Measurements from ENCODE around the gene RPN2. TPM values are rescaled to one million over a fixed set of nuclear protein-coding genes. Genes with fewer than 3 reads are reported as not detected.

RPN2 gene
- total RNA-seq (2022; extraction: Qiagen RNA extraction; ENCODE audit: low read depth) = 255 to 276 TPM (median 272 TPM) in 5 replicates

DNA sequence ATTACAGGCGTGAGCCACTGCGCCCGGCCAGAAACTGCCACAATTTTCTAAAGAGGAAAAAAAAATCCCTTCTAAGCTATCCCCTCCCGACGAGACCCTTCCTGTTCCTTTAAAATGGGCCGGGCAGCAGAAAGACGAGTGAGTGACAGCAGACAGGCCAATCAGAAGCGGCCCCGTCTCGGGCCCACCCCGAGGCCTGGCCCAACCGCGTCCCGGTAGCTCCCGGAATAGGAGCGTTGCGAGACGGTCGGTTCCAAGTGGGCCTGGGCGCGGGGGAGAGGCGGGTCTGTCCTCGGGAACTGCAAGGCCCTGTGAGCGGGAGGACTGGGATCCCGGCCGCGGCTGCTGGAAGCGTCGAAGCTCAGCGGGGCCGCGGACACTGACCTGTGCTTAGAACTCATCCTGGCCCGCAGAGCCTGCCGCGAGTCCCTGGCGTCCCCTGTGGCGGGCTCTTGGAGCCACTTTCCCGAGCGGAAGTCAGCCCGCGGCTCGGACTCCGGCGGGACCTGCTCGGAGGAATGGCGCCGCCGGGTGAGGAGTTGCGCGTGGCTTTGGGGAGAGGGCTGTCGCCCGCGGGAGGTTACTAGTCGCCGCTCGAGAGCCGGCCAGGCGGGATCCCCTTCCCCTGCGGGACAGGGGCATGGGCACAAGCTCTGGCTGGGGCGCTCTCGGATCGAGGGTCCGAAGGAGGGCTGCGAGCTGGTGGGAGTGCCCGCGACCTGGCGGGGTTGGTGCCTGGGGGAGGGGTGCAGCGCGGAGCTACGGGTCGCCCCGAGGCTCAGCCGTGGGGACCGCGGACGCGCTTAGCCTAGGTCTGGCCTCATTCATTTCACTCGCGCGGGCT, at the start of gene RPN2, which contains the start of gene MROH8:
Gene RPN2 (plus strand): TSS at position 492 of the 844 bp plus-strand sequence. CDS start 27 bp downstream, at position 519.
Gene MROH8 (minus strand): TSS at position 710 of the 844 bp plus-strand sequence.

DNA sequence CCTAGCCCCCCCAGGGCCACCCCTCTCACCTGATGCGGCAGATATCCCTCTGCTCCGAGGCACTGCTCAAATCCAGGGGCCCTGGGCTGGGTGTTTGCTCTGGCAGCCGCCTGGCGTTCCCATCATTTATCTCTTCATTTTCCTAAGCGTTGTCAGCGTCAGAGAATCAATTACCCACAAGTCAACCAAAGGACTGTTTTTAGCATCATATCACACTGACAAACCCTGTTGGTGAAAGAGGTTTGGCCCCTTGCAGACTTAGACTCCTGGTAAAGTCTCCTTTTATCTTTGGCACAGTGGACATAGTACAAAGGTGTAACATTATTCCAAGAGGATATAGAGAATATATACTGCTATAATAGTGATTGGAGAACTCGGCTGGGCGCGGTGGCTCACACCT, 82.6 kb downstream of the RPN2 start, which contains the start of gene GHRH:
Gene GHRH (minus strand): TSS at position 101 of the 400 bp plus-strand sequence. CDS start 4,925 bp downstream, outside the sequence.

Other genes with a start within 250 kb of the RPN2 start
- gene SAMHD1, start 227.6 kb upstream of the RPN2 start, total RNA-seq (2022; extraction: Qiagen RNA extraction; ENCODE audit: low read depth) = 6.4 to 8.3 TPM (median 6.7 TPM) in 5 replicates
- gene RBL1, start 83.3 kb upstream of the RPN2 start, total RNA-seq (2022; extraction: Qiagen RNA extraction; ENCODE audit: low read depth) = 6.2 to 13.0 TPM (median 9.8 TPM) in 5 replicates
- gene MROH8, start 218 bp downstream of the RPN2 start, total RNA-seq (2022; extraction: Qiagen RNA extraction; ENCODE audit: low read depth) = 0.81 to 2.2 TPM (median 1.0 TPM) in 5 replicates
- gene GHRH, start 82.5 kb downstream of the RPN2 start, total RNA-seq (2022; extraction: Qiagen RNA extraction; ENCODE audit: low read depth) = not detected in 5 replicates
- gene MANBAL, start 110.3 kb downstream of the RPN2 start, total RNA-seq (2022; extraction: Qiagen RNA extraction; ENCODE audit: low read depth) = 83.0 to 103 TPM (median 101 TPM) in 5 replicates
- gene SRC, start 166.8 kb downstream of the RPN2 start, total RNA-seq (2022; extraction: Qiagen RNA extraction; ENCODE audit: low read depth) = 135 to 183 TPM (median 168 TPM) in 5 replicates